GM12801 (cell line): ENCODE data around the gene SDK1.

Experiments
- TF ChIP-seq, protein P1 (sequence below): IDR thresholded peaks from one replicate; pipeline ENCODE4 v1.5.1; 2011; ENCODE audit warnings: control low read depth; ENCODE audit not compliant: insufficient read length; ENCODE audit errors: extremely low read depth

Gene SDK1

DNA sequence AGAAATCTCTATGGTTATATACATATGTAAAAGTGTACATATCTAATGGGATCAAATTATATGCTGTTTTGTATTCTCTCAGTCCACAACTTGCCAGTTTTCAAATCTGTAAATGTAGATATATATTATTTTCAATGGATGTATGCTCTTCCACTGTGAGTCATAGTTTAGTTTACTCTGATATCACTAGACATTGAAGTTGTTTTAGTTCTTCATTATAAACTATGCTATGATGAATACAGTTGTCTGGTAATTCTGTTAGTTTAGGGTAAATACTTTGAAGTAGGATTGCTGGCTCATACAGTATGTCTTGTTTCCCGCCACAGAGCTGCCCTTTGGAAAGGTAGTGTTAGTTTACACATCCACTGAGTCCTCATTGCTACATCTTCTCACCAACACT lies 25.2 kb downstream of the SDK1 start:
- TF ChIP-seq, protein P1, sequence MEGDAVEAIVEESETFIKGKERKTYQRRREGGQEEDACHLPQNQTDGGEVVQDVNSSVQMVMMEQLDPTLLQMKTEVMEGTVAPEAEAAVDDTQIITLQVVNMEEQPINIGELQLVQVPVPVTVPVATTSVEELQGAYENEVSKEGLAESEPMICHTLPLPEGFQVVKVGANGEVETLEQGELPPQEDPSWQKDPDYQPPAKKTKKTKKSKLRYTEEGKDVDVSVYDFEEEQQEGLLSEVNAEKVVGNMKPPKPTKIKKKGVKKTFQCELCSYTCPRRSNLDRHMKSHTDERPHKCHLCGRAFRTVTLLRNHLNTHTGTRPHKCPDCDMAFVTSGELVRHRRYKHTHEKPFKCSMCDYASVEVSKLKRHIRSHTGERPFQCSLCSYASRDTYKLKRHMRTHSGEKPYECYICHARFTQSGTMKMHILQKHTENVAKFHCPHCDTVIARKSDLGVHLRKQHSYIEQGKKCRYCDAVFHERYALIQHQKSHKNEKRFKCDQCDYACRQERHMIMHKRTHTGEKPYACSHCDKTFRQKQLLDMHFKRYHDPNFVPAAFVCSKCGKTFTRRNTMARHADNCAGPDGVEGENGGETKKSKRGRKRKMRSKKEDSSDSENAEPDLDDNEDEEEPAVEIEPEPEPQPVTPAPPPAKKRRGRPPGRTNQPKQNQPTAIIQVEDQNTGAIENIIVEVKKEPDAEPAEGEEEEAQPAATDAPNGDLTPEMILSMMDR = no peak

DNA sequence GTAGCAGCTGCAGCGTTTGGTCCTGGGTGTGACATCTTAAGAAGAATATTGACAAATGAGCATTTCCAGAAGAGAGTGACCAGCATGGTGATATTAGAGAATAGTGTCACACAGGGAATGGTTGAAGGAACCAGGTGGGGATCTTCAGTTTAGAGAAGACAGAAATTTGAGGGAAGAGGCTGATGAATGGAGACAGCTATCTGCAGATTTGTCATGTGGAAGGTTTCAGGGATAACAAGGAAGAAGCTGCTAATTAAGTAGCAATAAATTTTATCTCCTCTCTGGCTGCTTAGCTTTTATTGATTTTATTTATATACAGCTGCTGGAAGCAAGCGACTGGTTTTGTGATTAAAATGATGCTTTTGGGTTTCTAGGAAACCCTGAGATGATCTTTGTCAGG lies 26.0 kb downstream of the SDK1 start:
- TF ChIP-seq, protein P1 = no peak

DNA sequence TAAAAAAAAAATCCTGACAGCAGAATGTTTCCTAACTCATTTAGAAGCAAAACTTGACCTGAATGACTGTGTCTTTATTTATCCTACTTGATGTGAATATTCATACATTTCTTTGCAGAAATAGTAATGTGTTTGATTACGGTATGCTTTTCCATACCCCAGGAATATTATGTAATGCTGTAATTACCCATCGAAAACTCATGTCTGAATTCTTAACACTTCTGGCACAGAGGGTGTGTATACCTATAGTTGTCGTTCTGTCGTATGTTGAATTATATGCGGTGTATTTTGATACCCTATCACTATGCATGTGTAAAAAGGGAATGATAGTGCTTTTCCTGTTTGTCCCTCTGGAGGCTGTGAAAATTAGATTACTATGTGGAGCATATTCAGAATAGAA lies 26.6 kb downstream of the SDK1 start:
- TF ChIP-seq, protein P1 = no peak

DNA sequence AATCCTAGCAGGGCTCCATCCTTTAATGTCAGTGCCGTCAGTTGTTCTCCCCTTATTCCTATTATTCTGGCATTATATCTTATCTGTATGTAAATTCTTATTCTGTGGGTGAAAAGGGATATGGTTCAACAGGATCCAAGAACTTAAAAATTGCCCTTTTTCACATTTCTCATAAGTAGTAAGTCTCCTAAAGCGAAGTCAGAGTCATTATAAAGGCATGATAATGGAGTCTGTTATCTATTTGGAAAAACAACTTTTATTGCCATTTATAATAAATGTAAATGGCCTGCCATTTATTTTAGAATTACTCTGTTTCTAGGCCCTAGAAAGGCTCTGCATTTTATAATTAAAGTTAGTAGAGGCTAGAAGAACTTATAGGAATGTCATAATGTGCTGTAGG lies 31.3 kb downstream of the SDK1 start:
- TF ChIP-seq, protein P1 = no peak

DNA sequence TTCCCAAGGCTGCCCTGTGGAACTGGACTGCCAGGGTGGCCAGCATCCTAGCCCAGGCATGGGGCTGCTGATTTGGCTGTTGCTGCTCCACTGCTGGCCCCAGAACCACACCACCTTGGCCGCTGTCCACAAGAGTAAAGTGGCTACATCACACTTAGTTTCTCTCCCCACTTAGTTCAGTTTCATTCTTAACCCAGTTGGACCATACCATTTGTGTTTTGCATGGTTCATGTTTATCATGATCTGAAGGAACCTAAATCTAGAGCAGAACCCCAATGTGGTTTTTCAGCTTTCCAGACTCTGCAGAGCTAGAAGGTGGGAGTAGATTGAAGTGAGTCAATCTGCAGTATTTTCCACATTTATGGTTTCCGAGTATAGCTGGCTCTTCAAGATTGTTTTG lies 32.8 kb downstream of the SDK1 start:
- TF ChIP-seq, protein P1 = no peak

DNA sequence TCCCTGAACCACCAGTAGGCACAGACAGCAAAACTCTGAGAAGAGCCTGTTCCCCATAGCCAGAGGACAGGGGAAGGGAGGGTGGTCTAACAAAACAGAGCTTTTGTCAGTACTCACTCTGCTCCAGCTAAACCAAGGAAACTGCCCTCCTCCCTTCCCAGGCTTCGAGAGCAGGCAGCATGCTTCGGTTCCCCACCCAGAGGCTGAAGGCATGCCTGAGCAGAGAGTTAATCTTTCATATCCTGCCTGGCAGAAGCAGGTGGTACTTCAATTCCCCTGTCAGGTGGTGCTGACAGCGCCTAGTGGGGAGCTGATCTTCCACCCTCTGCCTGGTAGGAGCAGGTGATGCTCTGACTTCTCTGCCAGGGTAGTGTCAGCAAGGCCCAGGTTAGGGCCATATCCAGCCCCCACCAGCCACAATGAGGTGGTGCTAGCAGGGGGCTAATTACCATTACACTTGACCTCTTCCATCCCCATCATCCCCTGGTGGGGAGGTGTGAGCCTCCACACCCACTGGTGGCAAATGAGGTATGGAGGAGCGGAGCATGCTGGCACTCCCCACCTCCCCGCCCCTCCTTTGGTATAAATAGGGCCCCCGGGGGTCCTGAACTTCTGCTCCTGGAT lies 35.1 kb downstream of the SDK1 start:
- TF ChIP-seq, protein P1 = no peak

DNA sequence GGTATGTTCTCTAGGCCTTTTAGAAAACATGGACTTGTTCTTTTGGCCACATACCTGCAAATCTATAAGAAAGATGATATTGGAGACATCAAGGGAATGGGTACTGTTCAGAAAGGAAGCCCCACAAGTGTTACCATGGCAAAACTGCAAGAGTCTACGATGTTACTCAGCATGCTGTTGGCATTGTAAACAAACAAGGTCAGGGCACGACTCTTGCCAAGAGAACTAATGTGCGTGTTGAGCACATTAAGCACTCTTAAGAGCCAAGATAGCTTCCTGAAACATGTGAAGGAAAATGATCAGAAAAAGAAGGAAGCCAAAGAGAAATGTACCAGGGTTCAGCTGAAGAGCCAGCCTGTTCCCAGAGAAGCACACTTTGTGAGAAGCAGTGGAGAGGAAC lies 37.1 kb downstream of the SDK1 start:
- TF ChIP-seq, protein P1 = no peak
